ENCODE data around the gene PRPF6.
A peak's percentile ranks its signal among the peaks of the same experiment; 100 is the strongest.

PRPF6 gene

DNA sequence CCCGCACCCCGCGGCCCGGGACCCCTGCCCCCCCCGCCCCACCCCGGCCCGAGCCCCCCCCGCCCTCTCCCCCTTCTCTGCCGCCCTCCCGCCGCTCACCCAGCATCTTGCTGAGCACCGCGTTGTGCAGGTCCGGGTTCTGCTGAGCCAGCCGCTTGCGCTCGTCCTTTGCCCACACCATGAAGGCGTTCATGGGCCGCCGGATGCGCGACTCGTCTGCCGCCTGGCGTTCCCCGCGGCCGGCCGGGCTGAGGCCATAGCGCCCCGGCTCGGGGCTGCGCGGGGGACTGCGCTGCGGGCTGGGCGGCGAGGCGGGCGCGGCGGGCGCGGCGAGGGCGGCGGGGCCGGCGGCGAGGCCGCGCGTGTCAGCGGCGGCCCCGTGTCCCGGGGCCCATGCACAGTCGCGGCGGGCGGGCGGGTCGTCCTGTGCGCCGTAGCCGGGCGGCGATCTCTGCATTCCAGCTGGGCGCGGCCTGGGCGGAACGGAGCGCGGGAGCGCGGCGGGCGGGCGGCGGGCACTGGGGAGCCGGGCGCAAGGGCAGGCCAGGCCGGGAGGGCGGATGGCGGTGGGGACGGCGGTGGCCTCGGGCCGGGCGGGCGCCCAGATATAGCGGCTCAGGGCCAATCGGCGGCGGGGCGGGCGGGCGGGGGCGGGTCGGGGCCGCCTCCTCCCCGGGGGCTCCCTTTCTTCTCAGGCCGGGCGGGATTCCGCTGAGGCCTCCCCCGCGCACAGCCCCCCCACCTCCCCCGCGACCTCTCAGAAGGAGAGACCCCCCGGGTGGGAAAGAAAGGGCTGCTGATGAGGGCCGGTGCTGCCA lies 68.3 kb downstream of the PRPF6 start, which contains the start of gene SOX18:
SOX18 (minus strand) TSS at position 580 of the 818 bp plus-strand sequence; CDS start at position 457, 123 bp downstream.
- no peak within 1 kb of the TSS for H2BK15ac ChIP-seq (ENCODE audit: low read depth, poor library complexity, severe bottlenecking)
- H2BK5ac ChIP-seq (ENCODE audit: low read depth, low read length, poor library complexity, severe bottlenecking) = no peak within 1 kb of the TSS
- no peak within 1 kb of the TSS for H3K27ac ChIP-seq (ENCODE audit: low read length, poor library complexity, severe bottlenecking)
- H3K9ac ChIP-seq (ENCODE audit: low read length) = no peak within 1 kb of the TSS
- H3K27me3 ChIP-seq (ENCODE audit: control insufficient read depth in 1 of 2, insufficient read depth in 1 of 2, low read length in 2 of 2) = peaks cover 53 to 77% of the 10 kb centered on the region in 2 experiments
- peak within 1 kb of the TSS in 1 of 2 experiments; percentile 49 for H3K18ac ChIP-seq (ENCODE audit: low read depth in 1 of 2, low read length in 2 of 2)
- no peaks in the 10 kb centered on the region for H3K36me3 ChIP-seq (ENCODE audit: control insufficient read depth in 1 of 2, insufficient read depth in 2 of 2, low read depth in 1 of 2, low read length in 2 of 2)
- H2AFZ ChIP-seq (ENCODE audit: low read depth, low read length) = peak within 1 kb of the TSS; percentile 57
- H3K23ac ChIP-seq (ENCODE audit: low read length in 2 of 2) = peak within 1 kb of the TSS in 1 of 2 experiments; percentile 77
- H4K91ac ChIP-seq (ENCODE audit: low read length) = peak within 1 kb of the TSS; percentile 21
- H3K9me3 ChIP-seq (ENCODE audit: control insufficient read depth, low read length) = no peaks in the 10 kb centered on the region
- no peak within 1 kb of the TSS for H2AK5ac ChIP-seq (ENCODE audit: low read length, severe bottlenecking)
- 3% methylated on average over 32 of the region's 111 CpGs for WGBS
- H3K14ac ChIP-seq (ENCODE audit: low read length in 2 of 2) = no peak within 1 kb of the TSS
- H2BK120ac ChIP-seq (ENCODE audit: low read depth, low read length) = no peak within 1 kb of the TSS
- peak within 1 kb of the TSS in 1 of 2 experiments; percentile 7 for H2BK12ac ChIP-seq (ENCODE audit: low read length in 2 of 2)
- no peak within 1 kb of the TSS for H3K4ac ChIP-seq (ENCODE audit: low read depth in 1 of 2, low read length in 2 of 2)
- DNase-seq = peak; percentile 45
- H3K4me3 ChIP-seq (ENCODE audit: insufficient read depth in 1 of 2, low read depth in 1 of 2, low read length in 2 of 2) = peak within 1 kb of the TSS in 1 of 2 experiments; percentile 53
- H3K4me2 ChIP-seq (ENCODE audit: low read length, poor library complexity, severe bottlenecking) = peak within 1 kb of the TSS; percentile 74
- no peaks in the 10 kb centered on the region for H3K79me1 ChIP-seq (replicated peaks; ENCODE audit: low read length, poor library complexity, severe bottlenecking)
- peaks cover 43% of the 10 kb centered on the region for H3K4me1 ChIP-seq (ENCODE audit: control insufficient read depth, insufficient read depth, low read depth, low read length)
- peak within 1 kb of the TSS; percentile 36 for H4K8ac ChIP-seq (ENCODE audit: low read length)

DNA sequence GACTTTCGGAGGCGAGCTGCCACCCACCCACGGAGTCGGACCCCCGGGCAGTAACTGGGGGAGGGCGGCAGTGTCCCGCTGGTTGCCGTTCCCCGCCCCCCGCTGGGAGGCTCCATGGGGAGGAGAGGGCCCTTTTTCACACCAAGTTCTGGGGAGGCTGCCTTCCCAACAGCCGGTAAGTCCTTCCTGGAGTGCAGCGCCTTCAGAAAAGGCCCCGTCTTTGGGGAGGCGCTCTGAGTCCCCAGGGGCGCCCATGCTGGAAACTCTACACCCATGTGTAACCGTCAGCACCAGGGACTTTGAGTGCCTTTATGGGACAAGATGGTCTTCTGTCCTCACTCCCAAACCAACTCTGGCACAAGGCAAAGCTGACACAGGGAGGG lies 68.9 kb downstream of the PRPF6 start:
- Histone ChIP-seq H3K27ac (ENCODE audit: low read length, poor library complexity, severe bottlenecking) (no peak overlapping the region), H2AFZ (ENCODE audit: low read depth, low read length) (no peak overlapping the region), H3K9ac (ENCODE audit: low read length) (no peak overlapping the region), H2BK15ac (ENCODE audit: low read depth, poor library complexity, severe bottlenecking) (no peak overlapping the region), H3K4me1 (ENCODE audit: control insufficient read depth, insufficient read depth, low read depth, low read length) (peaks cover 41% of the 10 kb centered on the region), H3K36me3 (ENCODE audit: control insufficient read depth in 1 of 2, insufficient read depth in 2 of 2, low read depth in 1 of 2, low read length in 2 of 2) (no peaks in the 10 kb centered on the region), H3K4me3 (ENCODE audit: insufficient read depth in 1 of 2, low read depth in 1 of 2, low read length in 2 of 2) (no peak overlapping the region), H2AK5ac (ENCODE audit: low read length, severe bottlenecking) (no peak overlapping the region), H3K4me2 (ENCODE audit: low read length, poor library complexity, severe bottlenecking) (no peak overlapping the region), H3K23ac (ENCODE audit: low read length in 2 of 2) (peak overlapping the region in 1 of 2 experiments; percentile 77), H3K4ac (ENCODE audit: low read depth in 1 of 2, low read length in 2 of 2) (no peak overlapping the region), H3K18ac (ENCODE audit: low read depth in 1 of 2, low read length in 2 of 2) (no peak overlapping the region), H2BK120ac (ENCODE audit: low read depth, low read length) (no peak overlapping the region), H3K9me3 (ENCODE audit: control insufficient read depth, low read length) (no peaks in the 10 kb centered on the region), H3K27me3 (ENCODE audit: control insufficient read depth in 1 of 2, insufficient read depth in 1 of 2, low read length in 2 of 2) (peaks cover 53 to 83% of the 10 kb centered on the region in 2 experiments), H2BK5ac (ENCODE audit: low read depth, low read length, poor library complexity, severe bottlenecking) (no peak overlapping the region), H4K8ac (ENCODE audit: low read length) (peak overlapping the region; percentile 36), H2BK12ac (ENCODE audit: low read length in 2 of 2) (no peak overlapping the region), H3K14ac (ENCODE audit: low read length in 2 of 2) (no peak overlapping the region), H3K79me1 (replicated peaks; ENCODE audit: low read length, poor library complexity, severe bottlenecking) (no peaks in the 10 kb centered on the region), H4K91ac (ENCODE audit: low read length) (no peak overlapping the region)
- DNase-seq = no peak
- WGBS = 44% methylated on average over 16 of the region's 16 CpGs

DNA sequence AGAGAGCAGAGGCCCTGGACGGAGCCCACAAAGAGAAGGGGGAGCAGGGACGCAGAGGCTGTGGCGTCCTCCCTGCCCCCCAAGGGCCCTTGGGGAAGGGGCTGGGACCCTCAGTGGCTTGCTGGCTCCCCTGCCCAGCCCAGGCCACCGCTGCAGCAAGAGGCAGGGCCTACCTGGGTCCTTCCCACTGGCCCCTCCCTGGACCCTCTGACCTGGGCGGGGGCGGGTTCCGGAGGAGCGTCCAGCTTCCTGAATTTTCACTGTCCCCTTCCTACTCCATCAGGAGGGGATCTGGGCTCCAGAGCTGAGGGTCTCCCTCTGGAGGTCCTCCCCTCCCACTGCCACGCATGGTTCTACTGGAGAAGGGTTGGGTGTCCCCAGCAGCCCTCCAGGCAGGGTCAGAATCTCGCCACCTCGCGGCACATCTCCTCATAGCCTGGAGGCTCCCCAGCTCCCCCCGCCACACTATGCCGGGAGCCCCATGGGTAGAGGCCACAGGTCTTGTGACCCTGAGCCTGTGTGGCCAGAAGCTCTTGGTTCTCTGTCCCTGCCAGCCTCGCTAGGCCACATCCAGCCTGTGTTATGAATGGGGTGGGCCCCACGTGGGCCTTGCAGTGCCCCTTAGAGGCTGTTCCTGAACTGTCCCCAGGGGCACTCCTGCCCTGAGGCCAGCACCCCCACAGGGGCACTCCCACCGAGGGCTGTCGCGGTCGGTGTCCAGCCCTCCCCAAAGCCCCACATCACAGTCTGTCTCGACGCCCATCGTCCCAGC lies 69.5 kb downstream of the PRPF6 start:
- Histone ChIP-seq H2BK5ac (ENCODE audit: low read depth, low read length, poor library complexity, severe bottlenecking) (no peak overlapping the region), H3K4me2 (ENCODE audit: low read length, poor library complexity, severe bottlenecking) (no peak overlapping the region), H3K18ac (ENCODE audit: low read depth in 1 of 2, low read length in 2 of 2) (no peak overlapping the region), H2AK5ac (ENCODE audit: low read length, severe bottlenecking) (no peak overlapping the region), H3K14ac (ENCODE audit: low read length in 2 of 2) (no peak overlapping the region), H3K23ac (ENCODE audit: low read length in 2 of 2) (no peak overlapping the region), H3K27me3 (ENCODE audit: control insufficient read depth in 1 of 2, insufficient read depth in 1 of 2, low read length in 2 of 2) (peaks cover 53 to 81% of the 10 kb centered on the region in 2 experiments), H3K9ac (ENCODE audit: low read length) (no peak overlapping the region), H3K79me1 (replicated peaks; ENCODE audit: low read length, poor library complexity, severe bottlenecking) (no peaks in the 10 kb centered on the region), H3K27ac (ENCODE audit: low read length, poor library complexity, severe bottlenecking) (no peak overlapping the region), H2AFZ (ENCODE audit: low read depth, low read length) (no peak overlapping the region), H3K4me1 (ENCODE audit: control insufficient read depth, insufficient read depth, low read depth, low read length) (peaks cover 37% of the 10 kb centered on the region), H4K8ac (ENCODE audit: low read length) (no peak overlapping the region), H4K91ac (ENCODE audit: low read length) (peak overlapping the region; percentile 21), H3K9me3 (ENCODE audit: control insufficient read depth, low read length) (no peaks in the 10 kb centered on the region), H3K4ac (ENCODE audit: low read depth in 1 of 2, low read length in 2 of 2) (no peak overlapping the region), H3K4me3 (ENCODE audit: insufficient read depth in 1 of 2, low read depth in 1 of 2, low read length in 2 of 2) (no peak overlapping the region), H2BK12ac (ENCODE audit: low read length in 2 of 2) (peak overlapping the region in 1 of 2 experiments; percentile 35), H2BK15ac (ENCODE audit: low read depth, poor library complexity, severe bottlenecking) (no peak overlapping the region), H2BK120ac (ENCODE audit: low read depth, low read length) (no peak overlapping the region), H3K36me3 (ENCODE audit: control insufficient read depth in 1 of 2, insufficient read depth in 2 of 2, low read depth in 1 of 2, low read length in 2 of 2) (no peaks in the 10 kb centered on the region)
- 89% methylated on average over 23 of the region's 23 CpGs for WGBS
- DNase-seq = no peak

DNA sequence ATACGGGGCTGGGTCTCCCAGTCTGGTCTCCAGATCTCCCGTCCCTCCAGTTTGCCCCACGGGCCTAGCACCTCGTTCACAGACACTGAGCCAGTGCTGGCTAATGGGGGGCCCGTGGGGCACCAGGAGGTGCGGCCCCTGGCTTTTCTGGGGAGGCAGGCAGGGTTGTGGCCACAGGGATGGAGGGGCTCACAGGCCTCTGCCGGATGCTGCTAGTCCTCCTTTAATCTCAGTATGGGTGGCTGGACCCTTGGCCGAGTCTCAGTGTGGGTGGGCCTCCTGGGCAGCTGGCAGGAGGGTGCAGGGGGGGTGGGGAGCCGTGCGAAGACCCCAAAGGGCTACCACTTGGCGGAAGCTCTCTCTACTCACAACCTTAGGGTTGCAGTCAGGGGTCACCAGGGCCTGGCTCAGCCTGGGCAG lies 70.1 kb downstream of the PRPF6 start:
- H4K8ac ChIP-seq (ENCODE audit: low read length) = no peak overlapping the region
- H2BK12ac ChIP-seq (ENCODE audit: low read length in 2 of 2) = peak overlapping the region in 1 of 2 experiments; percentile 35
- no peak overlapping the region for H3K4me3 ChIP-seq (ENCODE audit: insufficient read depth in 1 of 2, low read depth in 1 of 2, low read length in 2 of 2)
- no peak overlapping the region for H3K9ac ChIP-seq (ENCODE audit: low read length)
- H2BK5ac ChIP-seq (ENCODE audit: low read depth, low read length, poor library complexity, severe bottlenecking) = no peak overlapping the region
- H3K79me1 ChIP-seq (replicated peaks; ENCODE audit: low read length, poor library complexity, severe bottlenecking) = no peaks in the 10 kb centered on the region
- H2BK15ac ChIP-seq (ENCODE audit: low read depth, poor library complexity, severe bottlenecking) = peak overlapping the region; percentile 63
- peaks cover 50 to 81% of the 10 kb centered on the region in 2 experiments for H3K27me3 ChIP-seq (ENCODE audit: control insufficient read depth in 1 of 2, insufficient read depth in 1 of 2, low read length in 2 of 2)
- peaks cover 41% of the 10 kb centered on the region for H3K4me1 ChIP-seq (ENCODE audit: control insufficient read depth, insufficient read depth, low read depth, low read length)
- H2AFZ ChIP-seq (ENCODE audit: low read depth, low read length) = no peak overlapping the region
- H3K4ac ChIP-seq (ENCODE audit: low read depth in 1 of 2, low read length in 2 of 2) = no peak overlapping the region
- H3K36me3 ChIP-seq (ENCODE audit: control insufficient read depth in 1 of 2, insufficient read depth in 2 of 2, low read depth in 1 of 2, low read length in 2 of 2) = no peaks in the 10 kb centered on the region
- no peak overlapping the region for H3K23ac ChIP-seq (ENCODE audit: low read length in 2 of 2)
- no peak overlapping the region for H2BK120ac ChIP-seq (ENCODE audit: low read depth, low read length)
- no peak overlapping the region for H3K27ac ChIP-seq (ENCODE audit: low read length, poor library complexity, severe bottlenecking)
- H2AK5ac ChIP-seq (ENCODE audit: low read length, severe bottlenecking) = no peak overlapping the region
- no peak overlapping the region for H3K4me2 ChIP-seq (ENCODE audit: low read length, poor library complexity, severe bottlenecking)
- H3K14ac ChIP-seq (ENCODE audit: low read length in 2 of 2) = no peak overlapping the region
- DNase-seq = no peak
- 78% methylated on average over 11 of the region's 11 CpGs for WGBS
- no peak overlapping the region for H4K91ac ChIP-seq (ENCODE audit: low read length)
- H3K18ac ChIP-seq (ENCODE audit: low read depth in 1 of 2, low read length in 2 of 2) = no peak overlapping the region
- H3K9me3 ChIP-seq (ENCODE audit: control insufficient read depth, low read length) = no peaks in the 10 kb centered on the region

Measured in mesenchymal stem cell (in vitro differentiated cells and primary cell).